ENCODE results near the gene RIMBP3C. TPM values are rescaled to one million over a fixed set of nuclear protein-coding genes. Genes with fewer than 3 reads are reported as not detected.
"Not testable (repeated sequence)": the region's sequence is repeated elsewhere in the genome, so short reads cannot be mapped to it uniquely, and the experiment has no call there.

The RIMBP3C gene
- total RNA-seq, 1 donor from 2014 or later = 0.34 TPM

GRCh38 chr22:21497984-21498383 lies 53.3 kb downstream of the RIMBP3C start:
- intact Hi-C loops (cut with micrococcal nuclease); DNase-seq (ENCODE audit: low spot score); H3K4me3 Mint-ChIP-seq (ENCODE audit: low read depth); H3K4me1 Mint-ChIP-seq (ENCODE audit: low read depth); H3K9me3 Mint-ChIP-seq; H3K27ac Mint-ChIP-seq; H3K27me3 Mint-ChIP-seq (ENCODE audit: low read depth); H3K36me3 Mint-ChIP-seq (ENCODE audit: low read depth): not testable (repeated sequence)

Other genes starting within 250 kb of the RIMBP3C start
- gene RIMBP3B, start 167.7 kb downstream of the RIMBP3C start, total RNA-seq = not detected in 2 replicates
- 4.9 and 5.3 TPM in 2 replicates for gene HIC2, start 134.1 kb downstream of the RIMBP3C start, total RNA-seq
- 0.52 and 0.69 TPM in 2 replicates for gene TMEM191C, start 84.1 kb downstream of the RIMBP3C start, total RNA-seq
- gene UBE2L3, start 16.3 kb upstream of the RIMBP3C start, total RNA-seq = 63.5 and 65.5 TPM in 2 replicates
- 44.3 and 49.6 TPM in 2 replicates for gene YDJC, start 78.6 kb upstream of the RIMBP3C start, total RNA-seq
- gene CCDC116, start 81.3 kb upstream of the RIMBP3C start, total RNA-seq = 0.59 and 0.78 TPM in 2 replicates
- 95.6 and 97.9 TPM in 2 replicates for gene SDF2L1, start 90.8 kb upstream of the RIMBP3C start, total RNA-seq
- 53.9 and 55.4 TPM in 2 replicates for gene PPIL2, start 114.6 kb upstream of the RIMBP3C start, total RNA-seq
- gene YPEL1, start 184.3 kb upstream of the RIMBP3C start, total RNA-seq = 1.5 and 1.9 TPM in 2 replicates

Measured in activated T-helper 2 cell treated with anti-CD3 and anti-CD28 coated beads, Interferon-gamma antibody, Interleukin-2, Interleukin-4, amounts not matched to agents 10 μg/mL and 5 μg/mL and 100 μg/mL, durations not matched to agents 14 hours and 24 hours and 36 hours (primary cell).